Measurements from ENCODE around the gene CEP63. TPM values are rescaled to one million over a fixed set of nuclear protein-coding genes. Genes with fewer than 3 reads are reported as not detected.

The CEP63 gene
- total and polyA plus RNA-seq, 4 donors: 28.0 to 32.7 (median 29.7) TPM

DNA sequence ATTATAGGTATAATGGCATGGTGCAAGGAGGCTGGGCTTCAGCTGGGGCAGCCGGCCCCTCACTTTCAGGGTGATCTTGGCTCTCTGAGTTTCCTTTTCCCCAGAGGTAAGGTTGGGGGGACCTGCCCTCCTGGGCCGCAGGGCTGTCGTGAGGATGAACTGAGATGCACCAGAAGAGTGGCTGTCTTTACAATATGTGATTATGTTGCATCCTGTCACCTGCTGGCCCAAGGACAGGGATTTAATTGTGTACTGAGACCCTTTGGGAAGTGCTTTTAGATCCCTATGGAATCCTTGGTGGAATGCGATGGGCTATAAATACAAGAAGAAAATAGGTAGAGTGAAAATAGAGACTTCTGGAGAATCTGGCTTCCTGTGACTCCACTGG is 22.2 kb upstream of the CEP63 start:
- ATAC-seq (ENCODE audit: low FRiP score): peak; percentile 1
- WGBS, 2 donors: 31 to 35% methylated on average over 4 of the region's 4 CpGs

DNA sequence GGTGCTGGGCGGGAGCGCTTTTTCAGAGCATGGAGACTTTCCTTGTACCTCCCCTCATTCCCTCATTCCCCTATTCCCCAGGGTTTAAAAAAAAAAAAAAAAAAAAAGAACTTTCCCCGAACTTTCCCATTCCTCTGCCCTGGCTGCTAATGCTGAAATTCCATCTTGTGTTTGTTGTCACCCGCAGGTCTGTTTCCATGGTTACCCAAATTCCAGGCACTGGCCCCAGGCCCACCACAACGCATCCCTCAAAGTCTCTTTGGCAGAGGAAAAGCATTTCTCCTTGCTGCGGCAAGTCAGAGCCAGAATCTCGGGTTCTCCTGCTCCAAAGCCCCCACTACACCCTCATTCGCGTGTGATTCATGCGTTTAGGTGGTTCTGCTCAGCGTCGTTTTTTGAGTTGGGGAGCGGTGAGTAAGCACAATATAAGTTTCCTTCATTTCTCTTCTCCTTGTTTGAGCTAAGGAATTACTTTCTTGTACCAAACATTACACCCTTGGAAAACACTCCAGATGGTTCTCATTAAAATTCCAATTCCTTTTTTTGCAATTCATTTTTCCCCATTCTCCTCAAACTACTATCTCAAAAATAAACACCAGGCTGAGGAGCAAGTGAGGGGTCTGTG is 21.7 kb upstream of the CEP63 start:
- peaks cover 2 to 9% of the 10 kb centered on the region in 2 donors for H3K4me1 ChIP-seq (ENCODE audit: control insufficient read depth in 1 of 2, insufficient read depth in 2 of 2, low read length in 2 of 2)
- peak; percentile 87 for ATAC-seq (ENCODE audit: low FRiP score)
- intact Hi-C loops (cut with DNase I): loop anchor here (1.0 to 5.0 kb wide), 4 partner anchors 21 to 151 kb away; partner anchors contain the start of genes AMOTL2 (in 1 of the 2) and ANAPC13 (in 1 of the 2)
- H3K27me3 ChIP-seq (ENCODE audit: control insufficient read depth in 1 of 2, insufficient read depth in 2 of 2, low read length in 1 of 2): no peaks in the 10 kb centered on the region
- 2 to 7% methylated on average over 13 of the region's 13 CpGs for WGBS, 2 donors
- no peak overlapping the region for H3K4me3 ChIP-seq (ENCODE audit: low read length in 2 of 2)
- H3K36me3 ChIP-seq (ENCODE audit: control insufficient read depth in 1 of 2, insufficient read depth in 2 of 2, low read length in 1 of 2): no peaks in the 10 kb centered on the region
- H3K27ac ChIP-seq (ENCODE audit: low read depth in 1 of 2, low read length in 2 of 2): peak overlapping the region in 1 of 2 donors; percentile 89
- no peaks in the 10 kb centered on the region for H3K9me3 ChIP-seq (ENCODE audit: control insufficient read depth, low read length)
- peak; percentile 88 to 91 for DNase-seq

More for the DNA sequence above, 22.2 kb upstream of the CEP63 start:
- intact Hi-C loops (cut with DNase I): loop anchor here (1.0 to 5.0 kb wide), 4 partner anchors 22 to 150 kb away; partner anchors contain the start of genes AMOTL2 (in 1 of the 2) and ANAPC13 (in 1 of the 2)
- H3K4me1 ChIP-seq (ENCODE audit: control insufficient read depth in 1 of 2, insufficient read depth in 2 of 2, low read length in 2 of 2): peaks cover 2 to 9% of the 10 kb centered on the region in 2 donors
- H3K27ac ChIP-seq (ENCODE audit: low read depth in 1 of 2, low read length in 2 of 2): peak overlapping the region; percentile 59 to 84
- no peaks in the 10 kb centered on the region for H3K36me3 ChIP-seq (ENCODE audit: control insufficient read depth in 1 of 2, insufficient read depth in 2 of 2, low read length in 1 of 2)
- no peaks in the 10 kb centered on the region for H3K9me3 ChIP-seq (ENCODE audit: control insufficient read depth, low read length)
- H3K27me3 ChIP-seq (ENCODE audit: control insufficient read depth in 1 of 2, insufficient read depth in 2 of 2, low read length in 1 of 2): no peaks in the 10 kb centered on the region
- no peak overlapping the region for H3K4me3 ChIP-seq (ENCODE audit: low read length in 2 of 2)
- DNase-seq: no peak

DNA sequence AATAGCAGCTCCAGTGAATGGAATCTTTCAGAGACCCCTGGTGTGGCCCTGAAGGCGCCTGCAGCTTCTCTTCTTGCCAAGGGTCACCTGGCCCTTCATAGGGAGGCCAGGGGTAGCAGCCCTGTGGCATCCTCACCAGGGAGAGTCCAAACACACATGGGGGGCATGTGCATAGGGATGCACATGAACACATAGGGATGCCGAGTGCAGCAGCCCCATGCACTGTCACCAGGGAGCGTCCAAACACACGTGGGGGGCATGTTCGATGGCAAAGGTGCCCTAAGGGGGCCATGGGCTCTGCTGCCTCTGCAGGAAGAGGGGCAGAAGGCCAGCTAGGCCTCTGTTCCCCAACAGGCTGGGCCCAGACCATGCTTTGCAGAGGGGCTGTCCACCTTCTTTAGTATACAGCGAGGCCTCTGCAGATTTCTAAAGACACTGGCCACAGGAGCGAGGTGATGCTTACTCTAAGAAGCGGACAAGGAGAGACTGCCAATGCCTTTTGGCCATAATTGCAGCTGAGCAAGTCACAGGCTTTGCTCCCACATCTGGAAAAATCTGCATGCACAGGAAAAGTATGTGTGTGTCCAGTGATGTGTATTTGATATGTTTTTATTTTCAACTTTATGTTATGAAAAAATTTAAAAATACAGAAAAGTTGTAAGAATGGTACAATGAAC is 21.0 kb upstream of the CEP63 start:
- peaks cover 2 to 9% of the 10 kb centered on the region in 2 donors for H3K4me1 ChIP-seq (ENCODE audit: control insufficient read depth in 1 of 2, insufficient read depth in 2 of 2, low read length in 2 of 2)
- H3K4me3 ChIP-seq (ENCODE audit: low read length in 2 of 2): no peak overlapping the region
- WGBS, 2 donors: 49% methylated on average over 8 of the region's 8 CpGs
- peak overlapping the region in 1 of 2 donors; percentile 89 for H3K27ac ChIP-seq (ENCODE audit: low read depth in 1 of 2, low read length in 2 of 2)
- H3K36me3 ChIP-seq (ENCODE audit: control insufficient read depth in 1 of 2, insufficient read depth in 2 of 2, low read length in 1 of 2): no peaks in the 10 kb centered on the region
- DNase-seq (no peak), ATAC-seq (ENCODE audit: low FRiP score) (peak; percentile 43)
- intact Hi-C loops (cut with DNase I): loop anchor here (1.0 to 5.0 kb wide), 4 partner anchors 20 to 152 kb away; partner anchors contain the start of genes AMOTL2 (in 1 of the 2) and ANAPC13 (in 1 of the 2)
- no peaks in the 10 kb centered on the region for H3K9me3 ChIP-seq (ENCODE audit: control insufficient read depth, low read length)
- no peaks in the 10 kb centered on the region for H3K27me3 ChIP-seq (ENCODE audit: control insufficient read depth in 1 of 2, insufficient read depth in 2 of 2, low read length in 1 of 2)

- no peak overlapping the region for H3K27ac ChIP-seq (ENCODE audit: low read depth in 1 of 2, low read length in 2 of 2)
- ATAC-seq (ENCODE audit: low FRiP score) (no peak), DNase-seq (no peak)
- no peaks in the 10 kb centered on the region for H3K27me3 ChIP-seq (ENCODE audit: control insufficient read depth in 1 of 2, insufficient read depth in 2 of 2, low read length in 1 of 2)
- intact Hi-C loops (cut with DNase I): no loop called here
- H3K4me1 ChIP-seq (ENCODE audit: control insufficient read depth in 1 of 2, insufficient read depth in 2 of 2, low read length in 2 of 2): peaks cover 2 to 9% of the 10 kb centered on the region in 2 donors
- no peaks in the 10 kb centered on the region for H3K36me3 ChIP-seq (ENCODE audit: control insufficient read depth in 1 of 2, insufficient read depth in 2 of 2, low read length in 1 of 2)
- no peaks in the 10 kb centered on the region for H3K9me3 ChIP-seq (ENCODE audit: control insufficient read depth, low read length)
- 2 to 8% methylated on average over 1 of the region's 1 CpG for WGBS, 2 donors
- H3K4me3 ChIP-seq (ENCODE audit: low read length in 2 of 2): no peak overlapping the region
Measured at GRCh38 chr3:134466331-134466730, 19.5 kb upstream of the CEP63 start.

GRCh38 chr3:134468519-134468918 is 17.3 kb upstream of the CEP63 start:
- no peak overlapping the region for H3K27ac ChIP-seq (ENCODE audit: low read depth in 1 of 2, low read length in 2 of 2)
- no peak overlapping the region for H3K4me3 ChIP-seq (ENCODE audit: low read length in 2 of 2)
- no peaks in the 10 kb centered on the region for H3K36me3 ChIP-seq (ENCODE audit: control insufficient read depth in 1 of 2, insufficient read depth in 2 of 2, low read length in 1 of 2)
- H3K9me3 ChIP-seq (ENCODE audit: control insufficient read depth, low read length): no peaks in the 10 kb centered on the region
- intact Hi-C loops (cut with DNase I): no loop called here
- WGBS, 2 donors: 93 to 96% methylated on average over 4 of the region's 4 CpGs
- H3K27me3 ChIP-seq (ENCODE audit: control insufficient read depth in 1 of 2, insufficient read depth in 2 of 2, low read length in 1 of 2): no peaks in the 10 kb centered on the region
- H3K4me1 ChIP-seq (ENCODE audit: control insufficient read depth in 1 of 2, insufficient read depth in 2 of 2, low read length in 2 of 2): peaks cover 2 to 3% of the 10 kb centered on the region in 2 donors
- ATAC-seq (ENCODE audit: low FRiP score) (no peak), DNase-seq (no peak)

DNA sequence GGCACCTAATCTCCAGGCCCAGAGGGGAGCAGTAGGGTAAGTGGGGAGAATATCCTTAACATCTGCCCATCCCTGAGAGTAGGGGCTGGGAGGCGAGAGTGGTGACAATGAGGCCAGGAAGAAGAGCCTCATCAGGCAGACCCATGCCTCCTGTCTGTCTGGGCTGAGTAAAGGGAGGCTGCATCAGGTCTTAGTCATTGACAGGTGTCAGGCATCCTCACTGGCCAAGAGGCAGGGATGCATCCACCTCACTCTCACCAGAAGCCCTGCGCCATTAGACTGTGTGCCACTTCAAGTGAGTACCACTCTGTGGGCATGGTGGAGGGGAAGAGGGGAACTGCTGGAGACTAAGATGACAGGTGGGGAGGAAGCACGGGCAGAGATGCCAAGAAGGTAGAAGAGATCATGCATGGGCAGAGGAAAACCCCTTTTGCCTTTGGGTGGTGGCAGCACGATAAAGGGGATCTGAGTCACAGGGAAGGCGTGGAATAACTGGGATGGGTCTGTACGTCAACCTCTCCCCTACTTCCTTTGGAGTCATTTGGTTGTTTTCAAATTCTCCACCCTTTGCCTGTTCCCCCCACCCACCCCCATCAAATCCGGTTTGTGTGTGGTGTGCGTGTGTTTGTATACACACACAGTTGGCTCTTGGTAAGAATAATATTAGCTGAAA is 14.2 kb upstream of the CEP63 start:
- 87% methylated on average over 8 of the region's 8 CpGs for WGBS, 2 donors
- no peaks in the 10 kb centered on the region for H3K4me1 ChIP-seq (ENCODE audit: control insufficient read depth in 1 of 2, insufficient read depth in 2 of 2, low read length in 2 of 2)
- DNase-seq (no peak), ATAC-seq (ENCODE audit: low FRiP score) (no peak)
- intact Hi-C loops (cut with DNase I): loop anchor here (2.0 to 5.0 kb wide), 4 partner anchors 99 to 274 kb away; partner anchors contain the start of gene AMOTL2 (in 1 of the 2)
- no peaks in the 10 kb centered on the region for H3K27me3 ChIP-seq (ENCODE audit: control insufficient read depth in 1 of 2, insufficient read depth in 2 of 2, low read length in 1 of 2)
- no peak overlapping the region for H3K27ac ChIP-seq (ENCODE audit: low read depth in 1 of 2, low read length in 2 of 2)
- peaks cover 0 to 5% of the 10 kb centered on the region in 2 donors for H3K36me3 ChIP-seq (ENCODE audit: control insufficient read depth in 1 of 2, insufficient read depth in 2 of 2, low read length in 1 of 2)
- no peak overlapping the region for H3K4me3 ChIP-seq (ENCODE audit: low read length in 2 of 2)
- no peaks in the 10 kb centered on the region for H3K9me3 ChIP-seq (ENCODE audit: control insufficient read depth, low read length)

DNA sequence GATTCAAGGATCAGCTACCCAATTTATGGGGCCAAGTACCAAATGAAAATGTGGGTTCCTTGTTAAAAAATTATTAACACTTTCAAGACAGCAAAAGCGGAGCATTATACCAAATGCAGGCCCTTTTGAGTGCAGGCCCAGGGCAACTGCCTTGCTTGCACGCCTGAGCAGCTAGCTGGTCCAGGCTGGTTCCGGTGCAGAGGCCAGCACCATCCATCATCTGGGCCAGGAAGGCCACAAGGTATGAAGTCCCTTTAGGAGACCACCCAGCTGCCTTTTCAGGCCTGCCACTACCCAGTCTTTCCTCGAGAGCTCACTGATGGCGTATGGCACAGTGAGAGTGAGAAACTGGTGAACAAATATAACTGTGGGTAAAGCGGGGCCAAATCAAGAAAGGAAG is 13.0 kb upstream of the CEP63 start:
- H3K27me3 ChIP-seq (ENCODE audit: control insufficient read depth in 1 of 2, insufficient read depth in 2 of 2, low read length in 1 of 2): no peaks in the 10 kb centered on the region
- H3K4me1 ChIP-seq (ENCODE audit: control insufficient read depth in 1 of 2, insufficient read depth in 2 of 2, low read length in 2 of 2): no peaks in the 10 kb centered on the region
- ATAC-seq (ENCODE audit: low FRiP score): no peak
- intact Hi-C loops (cut with DNase I): loop anchor here (2.0 to 5.0 kb wide), 4 partner anchors 101 to 276 kb away; partner anchors contain the start of gene AMOTL2 (in 1 of the 2)
- no peak overlapping the region for H3K27ac ChIP-seq (ENCODE audit: low read depth in 1 of 2, low read length in 2 of 2)
- no peaks in the 10 kb centered on the region for H3K9me3 ChIP-seq (ENCODE audit: control insufficient read depth, low read length)
- 96 to 98% methylated on average over 6 of the region's 6 CpGs for WGBS, 2 donors
- no peak overlapping the region for H3K4me3 ChIP-seq (ENCODE audit: low read length in 2 of 2)
- no peak for DNase-seq
- H3K36me3 ChIP-seq (ENCODE audit: control insufficient read depth in 1 of 2, insufficient read depth in 2 of 2, low read length in 1 of 2): peaks cover 2 to 5% of the 10 kb centered on the region in 2 donors

- H3K4me1 ChIP-seq (ENCODE audit: control insufficient read depth in 1 of 2, insufficient read depth in 2 of 2, low read length in 2 of 2): no peaks in the 10 kb centered on the region
Measured at GRCh38 chr3:134473868-134474546, 11.8 kb upstream of the CEP63 start.

More at GRCh38 chr3:134473868-134474546, 11.8 kb upstream of the CEP63 start:
- intact Hi-C loops (cut with DNase I): loop anchor here (1.0 to 5.0 kb wide), 5 partner anchors 102 to 277 kb away; partner anchors contain the start of gene AMOTL2 (in 1 of the 2)
- 13 to 23% methylated on average over 8 to 9 of the region's 9 CpGs for WGBS, 2 donors
- peak; percentile 69 to 83 for DNase-seq
- Histone ChIP-seq H3K4me3 (ENCODE audit: low read length in 2 of 2) (no peak overlapping the region), H3K27ac (ENCODE audit: low read depth in 1 of 2, low read length in 2 of 2) (no peak overlapping the region), H3K9me3 (ENCODE audit: control insufficient read depth, low read length) (no peaks in the 10 kb centered on the region), H3K36me3 (ENCODE audit: control insufficient read depth in 1 of 2, insufficient read depth in 2 of 2, low read length in 1 of 2) (peaks cover 4 to 7% of the 10 kb centered on the region in 2 donors), H3K27me3 (ENCODE audit: control insufficient read depth in 1 of 2, insufficient read depth in 2 of 2, low read length in 1 of 2) (no peaks in the 10 kb centered on the region)
- peak; percentile 82 for ATAC-seq (ENCODE audit: low FRiP score)

Measured in aorta (tissue), 5 donors.